Erythroblast (primary cell): ENCODE measurements around the gene UTP3.

ENCODE experiments used
- GATA1 ChIP-seq: IDR thresholded peaks from 2 replicates; pipeline ENCODE4 v1.6.1; 2011; ENCODE audit warnings: low read depth, mild to moderate bottlenecking, control low read depth, low read length, moderate library complexity
- POLR2A ChIP-seq: IDR thresholded peaks from 2 replicates; pipeline ENCODE4 v1.6.1; 2011; ENCODE audit warnings: mild to moderate bottlenecking, low read length

GRCh38 chr4:70704931-70705182, 16.5 kb downstream of the UTP3 start:
- TF ChIP-seq POLR2A (no peak), GATA1 (no peak)
